ENCODE measurements around the gene FAF1.

The FAF1 gene

GRCh38 chr1:50450861-50451653 is 509.0 kb downstream of the FAF1 start:
- no peak overlapping the region for H3K27ac ChIP-seq
- TF ChIP-seq, protein P1, sequence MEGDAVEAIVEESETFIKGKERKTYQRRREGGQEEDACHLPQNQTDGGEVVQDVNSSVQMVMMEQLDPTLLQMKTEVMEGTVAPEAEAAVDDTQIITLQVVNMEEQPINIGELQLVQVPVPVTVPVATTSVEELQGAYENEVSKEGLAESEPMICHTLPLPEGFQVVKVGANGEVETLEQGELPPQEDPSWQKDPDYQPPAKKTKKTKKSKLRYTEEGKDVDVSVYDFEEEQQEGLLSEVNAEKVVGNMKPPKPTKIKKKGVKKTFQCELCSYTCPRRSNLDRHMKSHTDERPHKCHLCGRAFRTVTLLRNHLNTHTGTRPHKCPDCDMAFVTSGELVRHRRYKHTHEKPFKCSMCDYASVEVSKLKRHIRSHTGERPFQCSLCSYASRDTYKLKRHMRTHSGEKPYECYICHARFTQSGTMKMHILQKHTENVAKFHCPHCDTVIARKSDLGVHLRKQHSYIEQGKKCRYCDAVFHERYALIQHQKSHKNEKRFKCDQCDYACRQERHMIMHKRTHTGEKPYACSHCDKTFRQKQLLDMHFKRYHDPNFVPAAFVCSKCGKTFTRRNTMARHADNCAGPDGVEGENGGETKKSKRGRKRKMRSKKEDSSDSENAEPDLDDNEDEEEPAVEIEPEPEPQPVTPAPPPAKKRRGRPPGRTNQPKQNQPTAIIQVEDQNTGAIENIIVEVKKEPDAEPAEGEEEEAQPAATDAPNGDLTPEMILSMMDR (IDR thresholded peaks at IDR 0.05; ENCODE audit: low read depth, low read length), result no peak
- peak; percentile 27 for DNase-seq

GRCh38 chr1:50447961-50448360 is 512.1 kb downstream of the FAF1 start:
- DNase-seq, result no peak

More at GRCh38 chr1:50450861-50451653, 509.0 kb downstream of the FAF1 start:
- H3K9me3 ChIP-seq (ENCODE audit: severe bottlenecking), result no peaks in the 10 kb centered on the region
- no peaks in the 10 kb centered on the region for H3K27me3 ChIP-seq (ENCODE audit: insufficient read depth, low read depth, severe bottlenecking)
- no peaks in the 10 kb centered on the region; the same call in 1 of the 2 replicates for H3K36me3 ChIP-seq
- no peak overlapping the region for H3K4me3 ChIP-seq (ENCODE audit: low read depth, low read length)

GRCh38 chr1:50441183-50441582 is 518.9 kb downstream of the FAF1 start:
- Histone ChIP-seq H3K36me3 (peaks cover 18% of the 10 kb centered on the region), H3K27me3 (ENCODE audit: insufficient read depth, low read depth, severe bottlenecking) (no peaks in the 10 kb centered on the region), H3K4me3 (ENCODE audit: low read depth, low read length) (no peak overlapping the region), H3K27ac (no peak overlapping the region), H3K9me3 (ENCODE audit: severe bottlenecking) (no peaks in the 10 kb centered on the region)
- TF ChIP-seq, protein P1 (IDR thresholded peaks at IDR 0.05; ENCODE audit: low read depth, low read length), result no peak
- no peak for DNase-seq

More at GRCh38 chr1:50447961-50448360, 512.1 kb downstream of the FAF1 start:
- H3K27me3 ChIP-seq (ENCODE audit: insufficient read depth, low read depth, severe bottlenecking), result no peaks in the 10 kb centered on the region
- H3K27ac ChIP-seq, result no peak overlapping the region
- H3K9me3 ChIP-seq (ENCODE audit: severe bottlenecking), result no peaks in the 10 kb centered on the region
- H3K4me3 ChIP-seq (ENCODE audit: low read depth, low read length), result no peak overlapping the region
- peaks cover 3% of the 10 kb centered on the region; the same call in 1 of the 2 replicates for H3K36me3 ChIP-seq
- TF ChIP-seq, protein P1 (IDR thresholded peaks at IDR 0.05; ENCODE audit: low read depth, low read length), result no peak

- Histone ChIP-seq H3K27me3 (ENCODE audit: insufficient read depth, low read depth, severe bottlenecking) (no peaks in the 10 kb centered on the region), H3K36me3 (peaks cover 18% of the 10 kb centered on the region), H3K27ac (no peak overlapping the region), H3K4me3 (ENCODE audit: low read depth, low read length) (no peak overlapping the region), H3K9me3 (ENCODE audit: severe bottlenecking) (no peaks in the 10 kb centered on the region)
- TF ChIP-seq, protein P1 (IDR thresholded peaks at IDR 0.05; ENCODE audit: low read depth, low read length), result no peak
- DNase-seq, result no peak
Measured at GRCh38 chr1:50438945-50439344, 521.1 kb downstream of the FAF1 start.

DNA sequence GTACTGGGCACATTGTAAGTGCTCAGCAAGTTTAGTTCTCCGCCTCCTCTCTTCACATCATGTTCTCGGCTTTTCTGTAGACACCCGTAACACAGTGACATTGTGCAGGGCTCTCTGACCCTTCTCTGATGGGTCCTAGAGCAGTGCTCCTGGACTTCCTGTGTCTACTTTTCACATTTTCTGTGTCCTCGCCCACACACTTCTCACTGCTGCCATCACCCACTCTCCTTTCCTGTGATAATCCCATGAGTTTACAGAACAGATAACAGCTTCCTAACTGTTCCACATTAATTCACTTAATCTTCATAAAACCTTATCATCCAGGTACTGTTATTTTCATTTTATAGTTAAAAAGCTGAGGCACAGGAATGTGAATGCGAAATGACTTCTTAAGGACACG is 523.6 kb downstream of the FAF1 start:
- Histone ChIP-seq H3K27ac (no peak overlapping the region), H3K36me3 (peaks cover 15% of the 10 kb centered on the region), H3K27me3 (ENCODE audit: insufficient read depth, low read depth, severe bottlenecking) (no peaks in the 10 kb centered on the region), H3K4me3 (ENCODE audit: low read depth, low read length) (no peak overlapping the region), H3K9me3 (ENCODE audit: severe bottlenecking) (no peaks in the 10 kb centered on the region)
- TF ChIP-seq, protein P1 (IDR thresholded peaks at IDR 0.05; ENCODE audit: low read depth, low read length), result no peak
- no peak for DNase-seq
